Endothelial cell (in vitro differentiated cells): ENCODE results near the gene GPC5. TPM values are rescaled to one million over a fixed set of nuclear protein-coding genes. Genes with fewer than 3 reads are reported as not detected.

Experiments used
- DNase-seq: peaks from one replicate; pipeline ENCODE4 v3.0.0; 2021; ENCODE audit warnings: low spot score
- H3K27ac Mint-ChIP-seq: one replicate; pipeline ENCODE4 v1.8.0; 2021; ENCODE audit warnings: mixed read lengths, inconsistent platforms; ENCODE audit not compliant: unreplicated experiment
- H3K27me3 Mint-ChIP-seq: one replicate; pipeline ENCODE4 v1.8.0; 2021; ENCODE audit warnings: mild to moderate bottlenecking, moderate library complexity, mixed read lengths, inconsistent platforms; ENCODE audit not compliant: unreplicated experiment
- H3K36me3 Mint-ChIP-seq: one replicate; pipeline ENCODE4 v1.8.0; 2021; ENCODE audit warnings: mild to moderate bottlenecking, low read depth, mixed read lengths, inconsistent platforms; ENCODE audit not compliant: unreplicated experiment
- H3K4me1 Mint-ChIP-seq: one replicate; pipeline ENCODE4 v1.8.0; 2021; ENCODE audit warnings: mild to moderate bottlenecking, mixed read lengths, inconsistent platforms; ENCODE audit not compliant: unreplicated experiment
- H3K4me3 Mint-ChIP-seq: one replicate; pipeline ENCODE4 v1.8.0; 2021; ENCODE audit warnings: mild to moderate bottlenecking, mixed read lengths, inconsistent platforms; ENCODE audit not compliant: unreplicated experiment
- H3K9me3 Mint-ChIP-seq: one replicate; pipeline ENCODE4 v1.8.0; 2021; ENCODE audit warnings: mixed read lengths, inconsistent platforms; ENCODE audit not compliant: unreplicated experiment
- total RNA-seq: library from RNA; stranded (reverse); fragmentation: NEBNext Ultra II Directional; extraction: Animal tissue kit (Norgen Biotek cat#: 25700); gene quantifications from one replicate; pipeline ENCODE4 v1.2.1, GENCODE V29; 2021; ENCODE audit not compliant: unreplicated experiment
- TF ChIP-seq, protein P1 (sequence below): fragments of 200-600 bp; sonication (generic); IDR thresholded peaks from one replicate; pipeline ENCODE4 v1.5.0; 2021; ENCODE audit warnings: antibody characterized with exemption; ENCODE audit not compliant: unreplicated experiment

The GPC5 gene
- total RNA-seq, 1 donor from 2014 or later = not detected

DNA sequence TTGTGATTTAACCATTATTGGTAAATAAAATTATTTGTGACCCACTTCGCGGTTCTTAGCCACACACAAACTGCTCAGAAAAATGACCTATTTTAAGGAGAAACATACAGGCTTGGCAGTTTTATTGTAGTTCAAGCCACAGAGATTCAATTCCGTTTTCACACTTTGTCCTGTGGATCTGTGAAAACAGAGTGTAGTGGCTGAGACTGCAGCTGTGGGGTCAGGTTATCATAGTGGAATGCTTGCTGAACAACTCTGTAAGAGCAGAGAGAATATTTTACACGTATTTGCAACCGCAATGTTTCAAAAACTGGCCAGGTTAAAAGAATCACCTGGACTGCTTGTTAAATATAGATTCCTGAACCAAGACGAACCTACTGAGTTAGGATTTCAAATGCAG, 292.5 kb downstream of the GPC5 start:
- TF ChIP-seq, protein P1, sequence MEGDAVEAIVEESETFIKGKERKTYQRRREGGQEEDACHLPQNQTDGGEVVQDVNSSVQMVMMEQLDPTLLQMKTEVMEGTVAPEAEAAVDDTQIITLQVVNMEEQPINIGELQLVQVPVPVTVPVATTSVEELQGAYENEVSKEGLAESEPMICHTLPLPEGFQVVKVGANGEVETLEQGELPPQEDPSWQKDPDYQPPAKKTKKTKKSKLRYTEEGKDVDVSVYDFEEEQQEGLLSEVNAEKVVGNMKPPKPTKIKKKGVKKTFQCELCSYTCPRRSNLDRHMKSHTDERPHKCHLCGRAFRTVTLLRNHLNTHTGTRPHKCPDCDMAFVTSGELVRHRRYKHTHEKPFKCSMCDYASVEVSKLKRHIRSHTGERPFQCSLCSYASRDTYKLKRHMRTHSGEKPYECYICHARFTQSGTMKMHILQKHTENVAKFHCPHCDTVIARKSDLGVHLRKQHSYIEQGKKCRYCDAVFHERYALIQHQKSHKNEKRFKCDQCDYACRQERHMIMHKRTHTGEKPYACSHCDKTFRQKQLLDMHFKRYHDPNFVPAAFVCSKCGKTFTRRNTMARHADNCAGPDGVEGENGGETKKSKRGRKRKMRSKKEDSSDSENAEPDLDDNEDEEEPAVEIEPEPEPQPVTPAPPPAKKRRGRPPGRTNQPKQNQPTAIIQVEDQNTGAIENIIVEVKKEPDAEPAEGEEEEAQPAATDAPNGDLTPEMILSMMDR = no peak
- Mint-ChIP-seq H3K27ac (no peak overlapping the region), H3K9me3 (no peaks in the 10 kb centered on the region), H3K27me3 (peaks cover 1% of the 10 kb centered on the region), H3K4me3 (no peak overlapping the region), H3K36me3 (no peaks in the 10 kb centered on the region), H3K4me1 (no peaks in the 10 kb centered on the region)
- DNase-seq = no peak

DNA sequence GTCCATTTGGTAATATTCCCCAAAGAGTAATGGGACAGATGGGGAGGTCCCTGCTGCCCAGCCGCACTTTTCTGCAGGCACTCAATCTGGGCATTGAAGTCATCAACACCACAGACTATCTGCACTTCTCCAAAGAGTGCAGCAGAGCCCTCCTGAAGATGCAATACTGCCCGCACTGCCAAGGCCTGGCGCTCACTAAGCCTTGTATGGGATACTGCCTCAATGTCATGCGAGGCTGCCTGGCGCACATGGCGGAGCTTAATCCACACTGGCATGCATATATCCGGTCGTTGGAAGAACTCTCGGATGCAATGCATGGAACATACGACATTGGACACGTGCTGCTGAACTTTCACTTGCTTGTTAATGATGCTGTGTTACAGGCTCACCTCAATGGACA, 295.0 kb downstream of the GPC5 start:
- peaks cover 1% of the 10 kb centered on the region for H3K27me3 Mint-ChIP-seq
- H3K36me3 Mint-ChIP-seq = no peaks in the 10 kb centered on the region
- no peaks in the 10 kb centered on the region for H3K4me1 Mint-ChIP-seq
- no peak for DNase-seq
- TF ChIP-seq, protein P1 = no peak
- H3K27ac Mint-ChIP-seq = no peak overlapping the region
- H3K9me3 Mint-ChIP-seq = no peaks in the 10 kb centered on the region
- no peak overlapping the region for H3K4me3 Mint-ChIP-seq

DNA sequence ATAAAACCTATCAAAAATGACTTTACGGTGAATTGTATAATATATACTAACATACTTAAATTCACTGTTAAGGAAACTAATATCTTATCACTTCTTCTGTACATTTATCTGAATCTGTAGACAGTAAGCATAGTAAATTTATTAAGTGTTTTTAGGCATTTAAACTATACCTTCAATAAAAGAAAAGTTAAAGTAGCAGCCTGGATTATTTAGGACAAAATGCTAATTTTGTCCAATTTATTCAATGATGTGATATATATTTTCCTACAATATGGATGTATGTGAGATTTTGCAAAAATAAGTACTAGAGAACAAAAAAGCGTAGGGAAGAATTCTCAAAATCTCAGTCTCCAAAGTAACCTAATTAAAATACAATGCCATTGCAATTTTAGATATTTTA, 299.9 kb downstream of the GPC5 start:
- Mint-ChIP-seq H3K36me3 (no peaks in the 10 kb centered on the region), H3K4me1 (no peaks in the 10 kb centered on the region), H3K4me3 (no peak overlapping the region), H3K9me3 (no peaks in the 10 kb centered on the region), H3K27me3 (no peaks in the 10 kb centered on the region), H3K27ac (no peak overlapping the region)
- DNase-seq = no peak
- TF ChIP-seq, protein P1 = no peak

DNA sequence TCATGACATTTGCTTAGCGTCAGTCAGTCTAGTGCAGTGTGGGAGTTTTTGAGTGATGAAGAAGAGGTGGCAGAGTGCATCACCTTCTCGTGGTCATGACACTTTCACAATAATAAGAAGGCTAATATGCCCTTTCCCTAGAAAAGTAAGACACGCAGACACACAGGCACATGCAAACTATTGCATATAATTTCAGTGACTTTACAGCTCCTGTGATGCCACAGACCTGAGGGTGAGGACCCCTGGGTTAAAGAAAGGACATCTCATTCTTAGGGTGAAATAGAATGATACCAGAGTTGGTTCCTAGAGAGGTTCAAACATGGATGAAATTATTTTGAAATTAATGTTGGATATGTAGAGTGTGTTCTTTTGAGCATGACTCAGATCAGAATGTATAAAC, 300.3 kb downstream of the GPC5 start:
- DNase-seq = no peak
- no peak overlapping the region for H3K4me3 Mint-ChIP-seq

DNA sequence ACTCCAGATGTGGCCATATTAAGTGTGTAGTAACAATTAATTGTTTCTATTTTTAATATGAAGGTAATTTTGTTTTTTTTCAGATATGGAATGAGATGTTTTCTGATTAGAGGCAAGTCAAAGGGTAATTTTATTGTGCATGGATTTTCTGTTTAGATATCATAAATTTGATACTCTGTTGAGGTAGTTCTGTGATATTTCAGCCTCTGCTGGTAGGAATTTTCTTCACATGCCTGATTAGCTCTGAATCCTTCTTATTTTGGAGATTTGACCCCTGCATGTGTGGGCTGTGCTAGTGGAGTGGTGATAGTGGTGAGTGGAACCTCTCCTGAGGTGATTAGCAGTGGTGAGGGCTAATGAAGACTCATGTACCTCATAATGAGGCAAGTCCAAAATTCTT, 301.4 kb downstream of the GPC5 start:
- Mint-ChIP-seq H3K9me3 (no peaks in the 10 kb centered on the region), H3K27ac (no peak overlapping the region), H3K4me3 (no peak overlapping the region), H3K27me3 (peaks cover 2% of the 10 kb centered on the region), H3K4me1 (no peaks in the 10 kb centered on the region), H3K36me3 (no peaks in the 10 kb centered on the region)
- no peak for DNase-seq
- TF ChIP-seq, protein P1 = no peak

More for the DNA sequence above, 300.3 kb downstream of the GPC5 start:
- H3K27ac Mint-ChIP-seq = no peak overlapping the region
- H3K36me3 Mint-ChIP-seq = no peaks in the 10 kb centered on the region
- TF ChIP-seq, protein P1 = no peak
- H3K27me3 Mint-ChIP-seq = peaks cover 1% of the 10 kb centered on the region
- H3K4me1 Mint-ChIP-seq = no peaks in the 10 kb centered on the region
- H3K9me3 Mint-ChIP-seq = no peaks in the 10 kb centered on the region
